Natural killer cell (primary cell): ENCODE data around the gene MAP3K9. TPM values are rescaled to one million over a fixed set of nuclear protein-coding genes. Genes with fewer than 3 reads are reported as not detected.

Experiments used
- ATAC-seq, 3 donors: fragments of 150-1000 bp in 2 of 3; fragments of 200-7000 bp in 1 of 3; cut with Tn5 transposase; 1 replicate in 1 of 3; 2 replicates in 2 of 3; pipeline ENCODE4 v1.10.0; 2021; ENCODE audit warnings: mild to moderate bottlenecking in 2 of 3, moderate library complexity in 2 of 3
- DNase-seq, 2 donors: peaks; one replicate each; pipeline versions ENCODE4 v3.0.0 to v3.0.0-alpha.2; 2013 to 2021; ENCODE audit warnings: mixed read lengths in 1 of 2
- H3K27ac ChIP-seq: one replicate; pipeline ENCODE4 v1.5.1; 2013; ENCODE audit warnings: mild to moderate bottlenecking, low read length
- H3K27me3 ChIP-seq: one replicate; pipeline ENCODE4 v1.6.1; 2013; ENCODE audit warnings: low read length; ENCODE audit not compliant: control insufficient read depth, insufficient read depth
- H3K36me3 ChIP-seq: one replicate; pipeline ENCODE4 v1.6.1; 2013; ENCODE audit warnings: low read length; ENCODE audit not compliant: control insufficient read depth, insufficient read depth
- H3K4me1 ChIP-seq: one replicate; pipeline ENCODE4 v1.6.1; 2013; ENCODE audit warnings: low read length; ENCODE audit not compliant: control insufficient read depth, insufficient read depth
- H3K4me3 ChIP-seq: one replicate; pipeline ENCODE4 v1.5.1; 2013; ENCODE audit warnings: low read length
- H3K9me3 ChIP-seq: one replicate; pipeline ENCODE4 v1.6.1; 2013; ENCODE audit warnings: low read length; ENCODE audit not compliant: control insufficient read depth, insufficient read depth
- H3K27ac Mint-ChIP-seq, 2 donors: one replicate each; pipeline ENCODE4 v1.8.0; 2022; ENCODE audit warnings: mild to moderate bottlenecking in 2 of 2, mixed read lengths in 2 of 2, moderate library complexity in 1 of 2
- H3K27me3 Mint-ChIP-seq, 2 donors: one replicate each; pipeline ENCODE4 v1.8.0; 2022; ENCODE audit warnings: low read depth in 2 of 2, mixed read lengths in 2 of 2
- H3K36me3 Mint-ChIP-seq: one replicate; pipeline ENCODE4 v1.8.0; 2022; ENCODE audit warnings: mixed read lengths
- H3K4me1 Mint-ChIP-seq, 2 donors: one replicate each; pipeline ENCODE4 v1.8.0; 2022; ENCODE audit warnings: mixed read lengths in 2 of 2
- H3K4me3 Mint-ChIP-seq: one replicate; pipeline ENCODE4 v1.8.0; 2022; ENCODE audit warnings: mild to moderate bottlenecking, moderate library complexity, mixed read lengths
- H3K9me3 Mint-ChIP-seq, 2 donors: one replicate each; pipeline ENCODE4 v1.8.0; 2022; ENCODE audit warnings: mixed read lengths in 2 of 2
- CTCF ChIP-seq: fragments of 200-600 bp; IDR thresholded peaks from one replicate; pipeline ENCODE4 v1.8.0; 2022; ENCODE audit warnings: antibody characterized with exemption
- WGBS: methylation state at CpG from one replicate; pipeline ENCODE4 v1.1.7; 2013; ENCODE audit warnings: missing lambda C conversion rate; ENCODE audit not compliant: insufficient coverage; 5-methylcytosine and 5-hydroxymethylcytosine counted together
- intact Hi-C: fragments of 100-400 bp; cut with micrococcal nuclease; formaldehyde crosslinking; loops from one replicate; pipeline ENCODE4 v1.14.2; 2022
- total RNA-seq, 4 donors: library from RNA; stranded (reverse); fragments of 120-200 nt in 1 of 4; gene quantifications; one replicate each; pipeline versions ENCODE4 v1.2.3 to v1.2.4, GENCODE V29; 2013 to 2022

MAP3K9 gene
- total RNA-seq, 3 donors from 2014 or later (not counting 1 experiment from before 2014, with no cell fraction given): 3.6 to 7.9 (median 3.8) TPM

GRCh38 chr14:70709726-70710382, 99.5 kb downstream of the MAP3K9 start:
- 87% methylated on average over 8 of the region's 8 CpGs for WGBS
- intact Hi-C loops: no loop called here
- ATAC-seq: no peak

GRCh38 chr14:70708717-70709570, 100.4 kb downstream of the MAP3K9 start:
- Histone ChIP-seq H3K9me3 (no peaks in the 10 kb centered on the region), H3K36me3 (no peaks in the 10 kb centered on the region), H3K27ac (no peak overlapping the region), H3K4me3 (no peak overlapping the region), H3K27me3 (no peaks in the 10 kb centered on the region), H3K4me1 (no peaks in the 10 kb centered on the region)
- Mint-ChIP-seq H3K4me3 (no peak overlapping the region), H3K36me3 (no peaks in the 10 kb centered on the region), H3K27me3 (peaks cover 6 to 21% of the 10 kb centered on the region in 2 donors), H3K27ac (no peak overlapping the region), H3K9me3 (no peaks in the 10 kb centered on the region), H3K4me1 (peaks cover 0 to 2% of the 10 kb centered on the region in 2 donors)
- no peak for DNase-seq
- 87% methylated on average over 13 of the region's 15 CpGs for WGBS
- no peak for TF ChIP-seq CTCF
- no peak for ATAC-seq
- intact Hi-C loops: no loop called here

More at GRCh38 chr14:70709726-70710382, 99.5 kb downstream of the MAP3K9 start:
- Histone ChIP-seq H3K36me3 (no peaks in the 10 kb centered on the region), H3K27me3 (no peaks in the 10 kb centered on the region), H3K4me3 (no peak overlapping the region), H3K9me3 (no peaks in the 10 kb centered on the region), H3K4me1 (peaks cover 3% of the 10 kb centered on the region), H3K27ac (no peak overlapping the region)
- peaks cover 0 to 5% of the 10 kb centered on the region in 2 donors for H3K4me1 Mint-ChIP-seq
- no peak for DNase-seq
- no peaks in the 10 kb centered on the region for H3K36me3 Mint-ChIP-seq
- H3K27ac Mint-ChIP-seq: no peak overlapping the region
- H3K9me3 Mint-ChIP-seq: no peaks in the 10 kb centered on the region
- no peak for TF ChIP-seq CTCF
- H3K27me3 Mint-ChIP-seq: peaks cover 8 to 19% of the 10 kb centered on the region in 2 donors
- H3K4me3 Mint-ChIP-seq: no peak overlapping the region

- Mint-ChIP-seq H3K4me1 (no peaks in the 10 kb centered on the region), H3K4me3 (no peak overlapping the region), H3K9me3 (no peaks in the 10 kb centered on the region), H3K27me3 (peaks cover 5 to 21% of the 10 kb centered on the region in 2 donors), H3K27ac (no peak overlapping the region), H3K36me3 (no peaks in the 10 kb centered on the region)
- intact Hi-C loops: no loop called here
- DNase-seq (no peak), ATAC-seq (no peak)
- Histone ChIP-seq H3K4me3 (no peak overlapping the region), H3K36me3 (no peaks in the 10 kb centered on the region), H3K9me3 (no peaks in the 10 kb centered on the region), H3K27ac (no peak overlapping the region), H3K4me1 (no peaks in the 10 kb centered on the region), H3K27me3 (no peaks in the 10 kb centered on the region)
- no peak for TF ChIP-seq CTCF
- WGBS: 68% methylated on average over 4 of the region's 6 CpGs
These were observed 101.9 kb downstream of the MAP3K9 start for GRCh38 chr14:70707138-70708038.
